ENCODE results near the gene ZNF385D. TPM values are rescaled to one million over a fixed set of nuclear protein-coding genes. Genes with fewer than 3 reads are reported as not detected.

The ZNF385D gene
- total RNA-seq, 1 experiment from 2014 or later, result 5.9 TPM

DNA sequence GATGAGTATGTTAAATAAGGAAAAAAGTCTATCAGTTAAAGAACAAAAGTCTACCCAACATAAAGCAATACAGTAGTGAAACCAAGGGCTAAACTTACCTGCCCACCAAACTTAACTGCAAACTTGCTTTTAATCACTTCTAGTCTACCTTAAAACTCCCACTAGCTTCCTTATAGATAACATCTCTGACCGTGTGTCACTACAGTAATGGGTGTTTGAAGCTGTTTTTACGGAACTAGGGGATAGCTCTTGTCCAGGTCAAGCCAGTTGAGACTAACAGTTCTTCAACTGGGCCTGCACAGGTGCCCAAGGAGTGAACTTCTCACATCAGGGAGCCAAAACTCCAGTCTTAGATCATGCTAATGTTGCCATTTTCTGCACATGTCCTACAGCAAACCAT, 132.3 kb downstream of the ZNF385D start:
- H2AFZ ChIP-seq (ENCODE audit: low read length), result no peak overlapping the region
- H3K9me3 ChIP-seq (ENCODE audit: low read length), result no peaks in the 10 kb centered on the region
- DNase-seq, result no peak
- H3F3A ChIP-seq (ENCODE audit: low read length, unreplicated experiment), result no peaks in the 10 kb centered on the region
- H3K79me2 ChIP-seq (ENCODE audit: low read length), result no peaks in the 10 kb centered on the region
- peaks cover 14% of the 10 kb centered on the region for H3K4me1 ChIP-seq (ENCODE audit: insufficient read depth, low read length)
- H3K27me3 ChIP-seq (ENCODE audit: low read length), result no peaks in the 10 kb centered on the region
- H3K4me2 ChIP-seq (ENCODE audit: low read length), result no peak overlapping the region
- H3K9me2 ChIP-seq (replicated peaks; ENCODE audit: low read length), result no peaks in the 10 kb centered on the region
- ATAC-seq, result no peak
- CTCF ChIA-PET, result no interaction called here
- no peak overlapping the region for H3K9ac ChIP-seq (ENCODE audit: low read length)
- TF ChIP-seq, protein P1, sequence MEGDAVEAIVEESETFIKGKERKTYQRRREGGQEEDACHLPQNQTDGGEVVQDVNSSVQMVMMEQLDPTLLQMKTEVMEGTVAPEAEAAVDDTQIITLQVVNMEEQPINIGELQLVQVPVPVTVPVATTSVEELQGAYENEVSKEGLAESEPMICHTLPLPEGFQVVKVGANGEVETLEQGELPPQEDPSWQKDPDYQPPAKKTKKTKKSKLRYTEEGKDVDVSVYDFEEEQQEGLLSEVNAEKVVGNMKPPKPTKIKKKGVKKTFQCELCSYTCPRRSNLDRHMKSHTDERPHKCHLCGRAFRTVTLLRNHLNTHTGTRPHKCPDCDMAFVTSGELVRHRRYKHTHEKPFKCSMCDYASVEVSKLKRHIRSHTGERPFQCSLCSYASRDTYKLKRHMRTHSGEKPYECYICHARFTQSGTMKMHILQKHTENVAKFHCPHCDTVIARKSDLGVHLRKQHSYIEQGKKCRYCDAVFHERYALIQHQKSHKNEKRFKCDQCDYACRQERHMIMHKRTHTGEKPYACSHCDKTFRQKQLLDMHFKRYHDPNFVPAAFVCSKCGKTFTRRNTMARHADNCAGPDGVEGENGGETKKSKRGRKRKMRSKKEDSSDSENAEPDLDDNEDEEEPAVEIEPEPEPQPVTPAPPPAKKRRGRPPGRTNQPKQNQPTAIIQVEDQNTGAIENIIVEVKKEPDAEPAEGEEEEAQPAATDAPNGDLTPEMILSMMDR (conservative IDR thresholded peaks at IDR 0.05; ENCODE audit: low read depth, low read length), result no peak
- no peak for TF ChIP-seq EZH2 (IDR thresholded peaks at IDR 0.05; ENCODE audit: low read length, unreplicated experiment)
- no peak for TF ChIP-seq EZH2phosphoT487 (IDR thresholded peaks at IDR 0.05; ENCODE audit: borderline replicate concordance, low read length)
- no TSS peak for BruUV-seq (replicated peaks)
- intact Hi-C loops (cut with micrococcal nuclease), result no loop called here
- no peaks in the 10 kb centered on the region for H4K20me1 ChIP-seq (ENCODE audit: low read length)
- no peak overlapping the region for H3K27ac ChIP-seq (ENCODE audit: low read length)
- no peaks in the 10 kb centered on the region for H3K36me3 ChIP-seq (ENCODE audit: low read depth, low read length)
- POLR2A ChIA-PET (ENCODE audit: unreplicated experiment), result no interaction called here
- H3K4me3 ChIP-seq (ENCODE audit: low read length), result no peak overlapping the region

DNA sequence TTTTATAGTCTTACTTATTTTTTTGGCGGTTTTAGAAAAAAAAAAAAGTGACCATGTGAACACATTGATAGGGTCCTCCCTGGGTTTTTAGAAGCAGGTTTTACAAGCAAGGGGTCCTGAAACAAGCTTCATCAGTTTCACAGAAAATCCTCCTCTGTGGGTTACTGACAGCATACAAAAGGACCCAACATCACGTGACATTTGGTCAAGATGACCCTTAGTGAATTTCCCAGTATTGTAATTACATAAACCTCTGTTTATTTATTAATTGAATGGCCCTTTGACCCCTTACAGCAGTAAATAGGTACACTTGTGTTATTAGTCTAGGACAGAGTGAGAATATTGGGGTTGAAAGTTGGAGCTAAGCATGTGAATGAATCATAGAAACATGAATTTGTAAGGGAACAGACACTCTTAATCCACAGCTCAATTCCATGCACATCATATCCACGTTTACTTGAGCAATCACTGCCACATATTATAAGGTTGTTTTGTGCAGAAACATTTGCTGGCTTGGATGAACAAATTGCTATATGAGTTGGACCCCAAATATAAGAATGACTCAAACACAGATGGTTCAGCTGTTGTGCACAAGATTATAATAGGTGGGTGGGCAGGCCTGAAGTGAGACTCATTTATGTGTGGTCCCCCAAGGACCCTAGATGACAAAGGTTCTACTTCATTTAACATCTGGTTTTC, 137.5 kb downstream of the ZNF385D start:
- CTCF ChIA-PET, result no interaction called here
- no peaks in the 10 kb centered on the region for H3K9me3 ChIP-seq (ENCODE audit: low read length)

DNA sequence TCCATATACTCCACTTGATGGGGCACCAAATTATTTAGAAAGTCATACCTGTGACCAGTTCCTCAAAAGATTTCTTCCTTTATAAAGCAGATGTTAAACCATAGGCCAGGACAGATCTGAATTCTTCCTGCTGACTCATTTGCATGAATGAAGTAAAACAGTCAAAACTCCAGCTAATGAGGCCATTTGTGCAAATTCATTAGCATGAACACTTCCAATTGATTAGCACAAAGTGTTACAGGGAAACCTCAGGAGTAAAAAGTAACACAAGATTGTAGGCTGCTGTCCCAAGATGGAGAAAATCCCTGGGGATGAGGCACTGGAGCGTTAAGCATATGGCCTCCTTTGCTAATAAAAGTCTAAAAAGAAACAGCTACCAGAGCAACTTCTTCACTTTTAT, 149.8 kb downstream of the ZNF385D start:
- intact Hi-C loops (cut with micrococcal nuclease), result no loop called here
- CTCF ChIA-PET, result no interaction called here
- Histone ChIP-seq H3K4me2 (ENCODE audit: low read length) (no peak overlapping the region), H3K9me2 (replicated peaks; ENCODE audit: low read length) (no peaks in the 10 kb centered on the region), H3K9ac (ENCODE audit: low read length) (no peak overlapping the region), H3K27me3 (ENCODE audit: low read length) (no peaks in the 10 kb centered on the region), H4K20me1 (ENCODE audit: low read length) (no peaks in the 10 kb centered on the region), H3K79me2 (ENCODE audit: low read length) (no peaks in the 10 kb centered on the region), H3K9me3 (ENCODE audit: low read length) (no peaks in the 10 kb centered on the region), H3K36me3 (ENCODE audit: low read depth, low read length) (no peaks in the 10 kb centered on the region), H3K4me3 (ENCODE audit: low read length) (no peak overlapping the region), H3K27ac (ENCODE audit: low read length) (no peak overlapping the region), H3F3A (ENCODE audit: low read length, unreplicated experiment) (no peaks in the 10 kb centered on the region), H2AFZ (ENCODE audit: low read length) (no peak overlapping the region), H3K4me1 (ENCODE audit: insufficient read depth, low read length) (no peaks in the 10 kb centered on the region)
- TF ChIP-seq, protein P1 (conservative IDR thresholded peaks at IDR 0.05; ENCODE audit: low read depth, low read length), result no peak
- no peak for TF ChIP-seq EZH2phosphoT487 (IDR thresholded peaks at IDR 0.05; ENCODE audit: borderline replicate concordance, low read length)
- no peak for TF ChIP-seq EZH2 (IDR thresholded peaks at IDR 0.05; ENCODE audit: low read length, unreplicated experiment)
- no TSS peak for BruUV-seq (replicated peaks)
- ATAC-seq, result no peak
- no peak for DNase-seq
- POLR2A ChIA-PET (ENCODE audit: unreplicated experiment), result interaction anchor here (0.6 kb wide), 1 partner anchor 37 kb away, joined by 3 read pairs; no protein-coding TSS in a partner anchor

More for the DNA sequence above, 137.5 kb downstream of the ZNF385D start:
- BruUV-seq (replicated peaks), result no TSS peak
- H3K9ac ChIP-seq (ENCODE audit: low read length), result no peak overlapping the region
- no peaks in the 10 kb centered on the region for H3K4me1 ChIP-seq (ENCODE audit: insufficient read depth, low read length)
- no peaks in the 10 kb centered on the region for H3K9me2 ChIP-seq (replicated peaks; ENCODE audit: low read length)
- no peaks in the 10 kb centered on the region for H3F3A ChIP-seq (ENCODE audit: low read length, unreplicated experiment)
- no peaks in the 10 kb centered on the region for H3K79me2 ChIP-seq (ENCODE audit: low read length)
- H2AFZ ChIP-seq (ENCODE audit: low read length), result no peak overlapping the region
- DNase-seq, result no peak
- POLR2A ChIA-PET (ENCODE audit: unreplicated experiment), result no interaction called here
- H3K27ac ChIP-seq (ENCODE audit: low read length), result no peak overlapping the region
- intact Hi-C loops (cut with micrococcal nuclease), result no loop called here
- no peaks in the 10 kb centered on the region for H3K27me3 ChIP-seq (ENCODE audit: low read length)
- no peaks in the 10 kb centered on the region for H3K36me3 ChIP-seq (ENCODE audit: low read depth, low read length)
- TF ChIP-seq, protein P1 (conservative IDR thresholded peaks at IDR 0.05; ENCODE audit: low read depth, low read length), result no peak
- TF ChIP-seq EZH2 (IDR thresholded peaks at IDR 0.05; ENCODE audit: low read length, unreplicated experiment), result no peak
- no peak for TF ChIP-seq EZH2phosphoT487 (IDR thresholded peaks at IDR 0.05; ENCODE audit: borderline replicate concordance, low read length)
- H3K4me3 ChIP-seq (ENCODE audit: low read length), result no peak overlapping the region
- H4K20me1 ChIP-seq (ENCODE audit: low read length), result no peaks in the 10 kb centered on the region
- no peak for ATAC-seq
- no peak overlapping the region for H3K4me2 ChIP-seq (ENCODE audit: low read length)

Data from PC-3 (cell line).